HepG2 (cell line): Measurements from ENCODE around the gene SP6. TPM values are rescaled to one million over a fixed set of nuclear protein-coding genes. Genes with fewer than 3 reads are reported as not detected.
A peak's percentile ranks its signal among the peaks of the same experiment; 100 is the strongest.

Experiments
- AFF4 ChIP-seq: sonication (generic); formaldehyde crosslinking; IDR thresholded peaks from 2 replicates; pipeline ENCODE4 v1.4.0; 2020; ENCODE audit warnings: missing genetic modification reagents
- ATF3 ChIP-seq: sonication (generic); formaldehyde crosslinking; IDR thresholded peaks from 2 replicates; pipeline ENCODE4 v1.4.0; 2020; ENCODE audit warnings: missing genetic modification reagents
- DNMT1 ChIP-seq: sonication (generic); formaldehyde crosslinking; IDR thresholded peaks from 2 replicates; pipeline ENCODE4 v1.5.1; 2020; ENCODE audit warnings: mild to moderate bottlenecking, missing genetic modification reagents
- HMGXB4 ChIP-seq, 2 experiments: sonication (generic) in 1 of 2; formaldehyde crosslinking in 1 of 2; IDR thresholded peaks; 2 replicates each; pipeline versions ENCODE4 v1.4.0 to v1.6.1; 2018 to 2020; ENCODE audit warnings: missing genetic modification reagents in 2 of 2, borderline replicate concordance in 1 of 2, low read depth in 1 of 2, mild to moderate bottlenecking in 1 of 2, missing biosample characterization in 1 of 2
- MXI1 ChIP-seq: IDR thresholded peaks from 3 replicates; pipeline ENCODE4 v1.6.1; 2012; ENCODE audit warnings: low read depth, low read length, inconsistent platforms, borderline replicate concordance
- ONECUT2 ChIP-seq: sonication (generic); formaldehyde crosslinking; IDR thresholded peaks from 2 replicates; pipeline ENCODE4 v1.4.0; 2020; ENCODE audit warnings: missing genetic modification reagents
- PITX1 ChIP-seq: sonication (generic); formaldehyde crosslinking; IDR thresholded peaks from 2 replicates; pipeline ENCODE4 v1.5.1; 2020; ENCODE audit warnings: mild to moderate bottlenecking, missing genetic modification reagents
- SIX4 ChIP-seq: sonication (generic); formaldehyde crosslinking; IDR thresholded peaks from 2 replicates; pipeline ENCODE4 v1.4.0; 2020; ENCODE audit warnings: missing genetic modification reagents
- USF2 ChIP-seq, 2 experiments: sonication (generic) in 1 of 2; formaldehyde crosslinking in 1 of 2; IDR thresholded peaks; 2 replicates each; pipeline versions ENCODE4 v1.5.1 to v1.6.1; 2011 to 2020; ENCODE audit warnings: borderline replicate concordance in 1 of 2, low read depth in 1 of 2, low read length in 1 of 2, mild to moderate bottlenecking in 1 of 2, missing genetic modification reagents in 1 of 2, moderate library complexity in 1 of 2
- ZBTB8A ChIP-seq: sonication (generic); formaldehyde crosslinking; IDR thresholded peaks from 2 replicates; pipeline ENCODE4 v1.4.0; 2020; ENCODE audit warnings: mild to moderate bottlenecking, low read depth, missing genetic modification reagents, borderline replicate concordance
- ZNF264 ChIP-seq: sonication (generic); formaldehyde crosslinking; IDR thresholded peaks from 2 replicates; pipeline ENCODE4 v1.4.0; 2020; ENCODE audit warnings: missing genetic modification reagents
- ZNF30 ChIP-seq: sonication (generic); formaldehyde crosslinking; IDR thresholded peaks from 2 replicates; pipeline ENCODE4 v1.5.0; 2020; ENCODE audit warnings: mild to moderate bottlenecking, missing genetic modification reagents
- ZNF709 ChIP-seq: sonication (generic); formaldehyde crosslinking; IDR thresholded peaks from 2 replicates; pipeline ENCODE4 v1.5.0; 2020; ENCODE audit warnings: mild to moderate bottlenecking, missing genetic modification reagents
- polyA plus RNA-seq, 8 experiments: library from polyadenylated mRNA; depleted of rRNA in 3 of 8; stranded (reverse) in 7 of 8; unstranded in 1 of 8; fragments of >200 nt; fragmentation: Illumina TruSeq in 4 of 8; extraction: Trizol in 4 of 8; gene quantifications; 2 replicates each; pipeline versions ENCODE4 v1.2.1 to v1.2.3, GENCODE V29; 2011 to 2016; ENCODE audit warnings: low read depth in 4 of 8, missing spikeins in 1 of 8, mixed read lengths in 1 of 8; ENCODE audit not compliant: insufficient read depth in 1 of 8
- total RNA-seq, 5 experiments: library from RNA; depleted of rRNA; stranded (reverse); fragments of >200 nt; fragmentation: Illumina TruSeq; extraction: Trizol; gene quantifications; 2 replicates each; pipeline ENCODE4 v1.2.3, GENCODE V29; 2016; ENCODE audit warnings: low read depth in 1 of 5
- TF ChIP-seq, protein P1 (sequence below): sonication (generic); formaldehyde crosslinking; IDR thresholded peaks from 2 replicates; pipeline ENCODE4 v1.4.0; 2020; ENCODE audit warnings: missing genetic modification reagents

Gene SP6
- total and polyA plus RNA-seq, 2 of the 13 experiments (the other 11 are each of a cell fraction or from before 2014, with no cell fraction given): 0.07 TPM

- TF ChIP-seq AFF4 (CRISPR knock-in tag) (no peak), ATF3 (CRISPR knock-in tag) (no peak), ZNF264 (CRISPR knock-in tag) (0 out of 2 replicates have a peak, but pooled peaks have one; percentile 2), MXI1 (no peak), ZNF30 (CRISPR knock-in tag) (no peak), ZBTB8A (CRISPR knock-in tag) (no peak), HMGXB4 (CRISPR knock-in tag; IDR thresholded peaks at IDR 0.05; ENCODE audit: borderline replicate concordance in 1 of 2, low read depth in 1 of 2) (0 out of 4 replicates have a peak, but pooled peaks of 1 of the 2 experiments have one; percentile 31), SIX4 (CRISPR knock-in tag) (no peak), USF2 (IDR thresholded peaks at IDR 0.05; ENCODE audit: low read depth, low read length) (no peak), USF2 (CRISPR knock-in tag; IDR thresholded peaks at IDR 0.05; ENCODE audit: borderline replicate concordance) (no peak), ONECUT2 (CRISPR knock-in tag) (no peak), ZNF709 (CRISPR knock-in tag) (no peak), PITX1 (CRISPR knock-in tag) (peak; percentile 51; the same call in 1 of the 2 replicates), DNMT1 (CRISPR knock-in tag) (no peak)
- TF ChIP-seq, protein P1, sequence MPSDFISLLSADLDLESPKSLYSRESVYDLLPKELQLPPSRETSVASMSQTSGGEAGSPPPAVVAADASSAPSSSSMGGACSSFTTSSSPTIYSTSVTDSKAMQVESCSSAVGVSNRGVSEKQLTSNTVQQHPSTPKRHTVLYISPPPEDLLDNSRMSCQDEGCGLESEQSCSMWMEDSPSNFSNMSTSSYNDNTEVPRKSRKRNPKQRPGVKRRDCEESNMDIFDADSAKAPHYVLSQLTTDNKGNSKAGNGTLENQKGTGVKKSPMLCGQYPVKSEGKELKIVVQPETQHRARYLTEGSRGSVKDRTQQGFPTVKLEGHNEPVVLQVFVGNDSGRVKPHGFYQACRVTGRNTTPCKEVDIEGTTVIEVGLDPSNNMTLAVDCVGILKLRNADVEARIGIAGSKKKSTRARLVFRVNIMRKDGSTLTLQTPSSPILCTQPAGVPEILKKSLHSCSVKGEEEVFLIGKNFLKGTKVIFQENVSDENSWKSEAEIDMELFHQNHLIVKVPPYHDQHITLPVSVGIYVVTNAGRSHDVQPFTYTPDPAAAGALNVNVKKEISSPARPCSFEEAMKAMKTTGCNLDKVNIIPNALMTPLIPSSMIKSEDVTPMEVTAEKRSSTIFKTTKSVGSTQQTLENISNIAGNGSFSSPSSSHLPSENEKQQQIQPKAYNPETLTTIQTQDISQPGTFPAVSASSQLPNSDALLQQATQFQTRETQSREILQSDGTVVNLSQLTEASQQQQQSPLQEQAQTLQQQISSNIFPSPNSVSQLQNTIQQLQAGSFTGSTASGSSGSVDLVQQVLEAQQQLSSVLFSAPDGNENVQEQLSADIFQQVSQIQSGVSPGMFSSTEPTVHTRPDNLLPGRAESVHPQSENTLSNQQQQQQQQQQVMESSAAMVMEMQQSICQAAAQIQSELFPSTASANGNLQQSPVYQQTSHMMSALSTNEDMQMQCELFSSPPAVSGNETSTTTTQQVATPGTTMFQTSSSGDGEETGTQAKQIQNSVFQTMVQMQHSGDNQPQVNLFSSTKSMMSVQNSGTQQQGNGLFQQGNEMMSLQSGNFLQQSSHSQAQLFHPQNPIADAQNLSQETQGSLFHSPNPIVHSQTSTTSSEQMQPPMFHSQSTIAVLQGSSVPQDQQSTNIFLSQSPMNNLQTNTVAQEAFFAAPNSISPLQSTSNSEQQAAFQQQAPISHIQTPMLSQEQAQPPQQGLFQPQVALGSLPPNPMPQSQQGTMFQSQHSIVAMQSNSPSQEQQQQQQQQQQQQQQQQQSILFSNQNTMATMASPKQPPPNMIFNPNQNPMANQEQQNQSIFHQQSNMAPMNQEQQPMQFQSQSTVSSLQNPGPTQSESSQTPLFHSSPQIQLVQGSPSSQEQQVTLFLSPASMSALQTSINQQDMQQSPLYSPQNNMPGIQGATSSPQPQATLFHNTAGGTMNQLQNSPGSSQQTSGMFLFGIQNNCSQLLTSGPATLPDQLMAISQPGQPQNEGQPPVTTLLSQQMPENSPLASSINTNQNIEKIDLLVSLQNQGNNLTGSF: no peak
Measured at GRCh38 chr17:47841488-47842291, 9.3 kb downstream of the SP6 start (continued).
